Prostate gland (tissue), 1 donor: Measurements from ENCODE around the gene PTPRG.

Experiments used
- POLR2A ChIP-seq: fragments of 450-650 bp; IDR thresholded peaks from one replicate; pipeline ENCODE4 v1.6.1; 2016; ENCODE audit warnings: antibody characterized with exemption, mild to moderate bottlenecking
- POLR2AphosphoS5 ChIP-seq: sonication (generic); formaldehyde crosslinking; IDR thresholded peaks from one replicate; pipeline ENCODE4 v1.6.1; 2017; ENCODE audit warnings: antibody characterized with exemption

DNA sequence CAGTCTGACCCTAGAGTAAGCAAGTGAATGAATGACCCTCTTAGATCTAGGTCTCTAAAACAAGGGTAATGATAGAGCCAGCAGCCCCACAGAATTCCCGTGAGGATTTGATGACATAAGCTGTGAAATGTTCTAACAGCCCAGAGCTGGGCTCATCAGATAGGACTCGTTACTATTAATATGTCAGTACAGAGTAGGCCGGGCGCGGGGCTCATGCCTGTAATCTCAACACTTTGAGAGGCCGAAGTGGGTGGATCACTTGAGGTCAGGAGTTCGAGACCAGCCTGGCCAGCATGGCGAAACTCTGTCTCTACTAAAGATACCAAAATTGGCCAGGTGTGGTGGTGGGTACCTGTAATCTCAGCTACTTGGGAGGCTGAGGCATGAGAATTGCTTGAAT, 621.7 kb downstream of the PTPRG start:
- no peak for TF ChIP-seq POLR2A
- TF ChIP-seq POLR2AphosphoS5: no peak
